SK-N-SH treated with all-trans-retinoic acid at 6 μM for 48 hours (cell line): ENCODE data around the gene BRINP1.
"Not testable (repeated sequence)": the region's sequence is repeated elsewhere in the genome, so short reads cannot be mapped to it uniquely, and the experiment has no call there.

Source experiments
- ATAC-seq: fragments of 200-7000 bp; cut with Tn5 transposase; 3 replicates; pipeline ENCODE4 v1.9.1; 2020; ENCODE audit warnings: mild to moderate bottlenecking, moderate library complexity
- CSDC2 ChIP-seq: fragments of 250-450 bp; sonication (Bioruptor Pico); IDR thresholded peaks from 2 replicates; pipeline ENCODE4 v1.5.0; 2020; ENCODE audit warnings: mild to moderate bottlenecking, moderate library complexity
- CSRNP3 ChIP-seq: fragments of 250-450 bp; sonication (Bioruptor Pico); IDR thresholded peaks from 2 replicates; pipeline ENCODE4 v1.5.1; 2021; ENCODE audit warnings: mild to moderate bottlenecking, moderate library complexity
- GLIS3 ChIP-seq: fragments of 250-450 bp; sonication (Bioruptor Pico); IDR thresholded peaks from 2 replicates; pipeline ENCODE4 v1.5.0; 2020; ENCODE audit warnings: mild to moderate bottlenecking, moderate library complexity
- ISL1 ChIP-seq: fragments of 250-450 bp; sonication (Bioruptor Pico); IDR thresholded peaks from 2 replicates; pipeline ENCODE4 v2.1.2; 2022; ENCODE audit warnings: mild to moderate bottlenecking, moderate library complexity
- PATZ1 ChIP-seq: fragments of 250-450 bp; sonication (Bioruptor Pico); IDR thresholded peaks from 2 replicates; pipeline ENCODE4 v1.8.0; 2020; ENCODE audit warnings: mild to moderate bottlenecking, moderate library complexity, borderline replicate concordance
- POU6F1 ChIP-seq: fragments of 250-450 bp; sonication (Bioruptor Pico); IDR thresholded peaks from 2 replicates; pipeline ENCODE4 v1.8.0; 2021; ENCODE audit warnings: low read depth, mild to moderate bottlenecking, moderate library complexity, borderline replicate concordance
- PPARA ChIP-seq: fragments of 250-450 bp; sonication (Bioruptor Pico); IDR thresholded peaks from 2 replicates; pipeline ENCODE4 v1.5.0; 2020; ENCODE audit warnings: mild to moderate bottlenecking, borderline replicate concordance
- SNAI2 ChIP-seq: fragments of 250-450 bp; sonication (Bioruptor Pico); IDR thresholded peaks from 2 replicates; pipeline ENCODE4 v1.5.0; 2020; ENCODE audit warnings: mild to moderate bottlenecking, moderate library complexity
- TCF4 ChIP-seq: fragments of 250-450 bp; sonication (Bioruptor Pico); IDR thresholded peaks from 2 replicates; pipeline ENCODE4 v1.8.0; 2021; ENCODE audit warnings: mild to moderate bottlenecking, moderate library complexity, borderline replicate concordance
- TSHZ2 ChIP-seq: fragments of 250-450 bp; sonication (Bioruptor Pico); IDR thresholded peaks from 2 replicates; pipeline ENCODE4 v1.5.0; 2020; ENCODE audit warnings: mild to moderate bottlenecking, moderate library complexity
- ZC3H10 ChIP-seq: fragments of 250-450 bp; sonication (Bioruptor Pico); IDR thresholded peaks from 2 replicates; pipeline ENCODE4 v1.5.1; 2021; ENCODE audit warnings: mild to moderate bottlenecking, moderate library complexity
- ZFP3 ChIP-seq: fragments of 250-450 bp; sonication (Bioruptor Pico); IDR thresholded peaks from 2 replicates; pipeline ENCODE4 v1.5.0; 2020; ENCODE audit warnings: mild to moderate bottlenecking, moderate library complexity
- ZFP30 ChIP-seq: fragments of 450-650 bp; formaldehyde crosslinking; IDR thresholded peaks from 2 replicates; pipeline ENCODE4 v1.5.0; 2022; ENCODE audit warnings: mild to moderate bottlenecking, moderate library complexity

The BRINP1 gene

GRCh38 chr9:119177196-119177595 lies 192.0 kb downstream of the BRINP1 start (continued):
- TF ChIP-seq TSHZ2 (CRISPR knock-in tag) (no peak), ZFP3 (CRISPR knock-in tag) (no peak), PPARA (CRISPR knock-in tag) (no peak), ISL1 (CRISPR knock-in tag) (no peak), SNAI2 (CRISPR knock-in tag) (no peak), GLIS3 (CRISPR knock-in tag) (no peak), CSRNP3 (CRISPR knock-in tag) (no peak), TCF4 (no peak), CSDC2 (no peak), PATZ1 (CRISPR knock-in tag) (no peak)
- TF ChIP-seq, all 23 proteins: peak for 0

- TF ChIP-seq ZC3H10 (CRISPR knock-in tag) (no peak), POU6F1 (CRISPR knock-in tag) (no peak), ZFP30 (CRISPR knock-in tag) (no peak), GLIS3 (CRISPR knock-in tag) (no peak), TCF4 (no peak)
- ATAC-seq = no peak
Observed at GRCh38 chr9:119175581-119175980, 193.7 kb downstream of the BRINP1 start.

- ATAC-seq = not testable (repeated sequence)
Observed at GRCh38 chr9:119169222-119169621, 200.0 kb downstream of the BRINP1 start.

GRCh38 chr9:119167876-119168275 lies 201.4 kb downstream of the BRINP1 start:
- TF ChIP-seq POU6F1 (CRISPR knock-in tag) (no peak), CSRNP3 (CRISPR knock-in tag) (no peak), TSHZ2 (CRISPR knock-in tag) (no peak)

More at GRCh38 chr9:119167876-119168275, 201.4 kb downstream of the BRINP1 start:
- ATAC-seq = no peak
